ENCODE data around the gene UBXN7.

DNA sequence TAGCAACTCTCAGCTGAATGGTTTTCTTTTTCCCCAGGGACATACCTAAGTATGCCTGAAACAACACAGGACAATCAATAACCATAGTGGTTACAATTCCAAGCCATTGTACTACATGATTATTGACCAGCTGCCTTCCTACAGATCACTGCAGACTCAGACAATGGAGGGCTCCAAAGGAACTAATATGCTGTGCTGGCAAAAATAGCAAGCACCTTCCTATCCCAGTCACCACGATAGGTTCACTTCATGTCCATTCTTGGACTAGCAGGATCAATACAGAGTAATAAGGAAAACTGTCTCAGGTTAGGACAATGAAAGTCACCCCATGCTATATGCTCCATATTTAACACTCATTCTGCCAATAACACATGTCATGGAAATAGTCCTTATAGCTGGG is 76.6 kb downstream of the UBXN7 start:
- TF ChIP-seq, protein P1, sequence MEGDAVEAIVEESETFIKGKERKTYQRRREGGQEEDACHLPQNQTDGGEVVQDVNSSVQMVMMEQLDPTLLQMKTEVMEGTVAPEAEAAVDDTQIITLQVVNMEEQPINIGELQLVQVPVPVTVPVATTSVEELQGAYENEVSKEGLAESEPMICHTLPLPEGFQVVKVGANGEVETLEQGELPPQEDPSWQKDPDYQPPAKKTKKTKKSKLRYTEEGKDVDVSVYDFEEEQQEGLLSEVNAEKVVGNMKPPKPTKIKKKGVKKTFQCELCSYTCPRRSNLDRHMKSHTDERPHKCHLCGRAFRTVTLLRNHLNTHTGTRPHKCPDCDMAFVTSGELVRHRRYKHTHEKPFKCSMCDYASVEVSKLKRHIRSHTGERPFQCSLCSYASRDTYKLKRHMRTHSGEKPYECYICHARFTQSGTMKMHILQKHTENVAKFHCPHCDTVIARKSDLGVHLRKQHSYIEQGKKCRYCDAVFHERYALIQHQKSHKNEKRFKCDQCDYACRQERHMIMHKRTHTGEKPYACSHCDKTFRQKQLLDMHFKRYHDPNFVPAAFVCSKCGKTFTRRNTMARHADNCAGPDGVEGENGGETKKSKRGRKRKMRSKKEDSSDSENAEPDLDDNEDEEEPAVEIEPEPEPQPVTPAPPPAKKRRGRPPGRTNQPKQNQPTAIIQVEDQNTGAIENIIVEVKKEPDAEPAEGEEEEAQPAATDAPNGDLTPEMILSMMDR (IDR thresholded peaks at IDR 0.05): no peak
- TF ChIP-seq POLR2A (IDR thresholded peaks at IDR 0.05): no peak
